Activated naive CD4-positive, alpha-beta T cell treated with anti-CD3 and anti-CD28 coated beads for 36 hours (primary cell): ENCODE results near the gene C12orf75. TPM values are rescaled to one million over a fixed set of nuclear protein-coding genes. Genes with fewer than 3 reads are reported as not detected.

Experiments used
- CTCF ChIA-PET: fragments of 350-600 bp; sonication (Branson Sonifier 250); formaldehyde crosslinking; loops from one replicate; lab custom pipeline; 2021; ENCODE audit warnings: antibody characterized with exemption; lab: Charles Lee
- DNase-seq: peaks from one replicate; pipeline ENCODE4 v3.0.0-alpha.2; 2020
- H3K27ac Mint-ChIP-seq: one replicate; pipeline ENCODE4 v1.8.0; 2021; ENCODE audit warnings: mild to moderate bottlenecking, mixed read lengths
- H3K27me3 Mint-ChIP-seq: one replicate; pipeline ENCODE4 v1.8.0; 2021; ENCODE audit warnings: low read depth, mixed read lengths
- H3K36me3 Mint-ChIP-seq: one replicate; pipeline ENCODE4 v1.8.0; 2021; ENCODE audit warnings: low read depth, mixed read lengths
- H3K4me1 Mint-ChIP-seq: one replicate; pipeline ENCODE4 v1.8.0; 2021; ENCODE audit warnings: low read depth, mixed read lengths
- H3K4me3 Mint-ChIP-seq: one replicate; pipeline ENCODE4 v1.8.0; 2021; ENCODE audit warnings: mild to moderate bottlenecking, moderate library complexity, mixed read lengths
- H3K9me3 Mint-ChIP-seq: one replicate; pipeline ENCODE4 v1.8.0; 2021; ENCODE audit warnings: mixed read lengths
- intact Hi-C: fragments of 100-400 bp; cut with micrococcal nuclease; formaldehyde crosslinking; loops from one replicate; pipeline ENCODE4 v1.15.1; 2023
- total RNA-seq, 2 experiments: library from RNA; stranded (reverse); gene quantifications; one replicate each; pipeline ENCODE4 v1.2.3, GENCODE V29; 2021

C12orf75 gene
- total RNA-seq, 2 experiments from 2014 or later, result 41.1 to 48.5 TPM

DNA sequence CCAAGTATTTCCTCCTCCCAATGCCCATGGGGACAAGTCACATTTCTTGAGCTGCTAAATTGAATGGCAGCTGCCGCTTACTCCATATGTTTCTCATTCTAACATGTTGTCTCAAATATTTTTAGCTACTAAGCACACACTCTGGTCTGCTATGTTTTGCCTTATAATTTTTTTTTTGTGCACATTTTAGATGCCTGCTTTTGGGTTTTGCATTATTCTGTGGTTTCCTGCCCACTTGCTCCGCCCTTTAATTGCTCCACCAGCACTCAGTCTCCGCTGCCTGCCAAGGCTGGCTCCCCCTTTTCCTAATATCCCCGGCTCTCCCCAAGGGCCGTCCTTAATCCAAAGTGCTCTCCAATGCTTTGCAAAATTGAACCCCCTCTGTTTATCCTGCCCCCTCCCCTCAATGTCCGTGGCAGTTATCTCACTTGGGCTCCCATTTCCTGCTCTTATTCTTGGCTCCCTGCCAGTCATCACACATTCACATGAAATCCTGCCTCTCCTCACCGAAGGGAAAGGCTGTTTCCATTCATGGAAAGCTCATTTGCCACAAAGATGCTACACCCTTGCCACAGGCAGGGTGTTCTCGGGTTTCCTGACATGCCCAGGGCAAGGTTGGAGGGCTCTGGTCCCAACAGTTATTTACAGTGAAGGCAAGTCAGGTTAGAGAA is 79.4 kb downstream of the C12orf75 start:
- intact Hi-C loops, result no loop called here
- Mint-ChIP-seq H3K27ac (no peak overlapping the region), H3K4me1 (peaks cover 14% of the 10 kb centered on the region), H3K4me3 (peak overlapping the region; percentile 3), H3K9me3 (no peaks in the 10 kb centered on the region), H3K27me3 (peaks cover 3% of the 10 kb centered on the region), H3K36me3 (no peaks in the 10 kb centered on the region)
- CTCF ChIA-PET, result interaction anchor here (0.7 to 1.0 kb wide), 2 partner anchors 30 to 629 kb away, joined by 3 read pairs; no protein-coding TSS in a partner anchor
- DNase-seq, result no peak

DNA sequence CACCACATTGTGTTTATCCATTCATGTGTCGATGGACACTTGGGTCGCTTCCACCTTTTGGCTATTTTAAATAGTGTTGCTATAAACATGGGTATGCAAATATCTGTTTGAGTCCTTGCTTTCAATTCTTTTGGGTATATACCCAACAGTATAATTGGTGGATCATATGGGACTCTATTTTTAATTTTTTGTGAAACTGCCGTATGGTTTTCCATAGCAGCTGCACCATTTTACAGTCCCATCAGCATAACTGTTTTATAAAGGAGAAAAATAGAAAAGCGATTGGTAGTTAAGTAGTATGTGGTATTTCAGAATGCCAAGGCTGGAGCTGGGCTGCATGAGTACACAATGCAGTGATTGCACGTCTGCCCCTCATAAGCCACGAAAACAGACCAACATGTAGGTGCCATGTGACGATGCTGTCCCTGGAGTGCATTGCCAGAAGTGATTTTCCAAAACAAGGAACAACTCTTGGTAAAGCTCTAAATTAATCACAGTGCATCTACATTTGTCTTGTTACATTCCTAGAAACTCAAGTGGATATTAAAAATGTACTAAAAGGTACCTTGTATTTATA is 83.5 kb downstream of the C12orf75 start:
- H3K4me1 Mint-ChIP-seq, result peaks cover 14% of the 10 kb centered on the region
- no peak for DNase-seq
- H3K27me3 Mint-ChIP-seq, result peaks cover 3% of the 10 kb centered on the region
- intact Hi-C loops, result no loop called here
- H3K27ac Mint-ChIP-seq, result no peak overlapping the region
- no peaks in the 10 kb centered on the region for H3K36me3 Mint-ChIP-seq
- H3K9me3 Mint-ChIP-seq, result no peaks in the 10 kb centered on the region
- H3K4me3 Mint-ChIP-seq, result no peak overlapping the region
- CTCF ChIA-PET, result no interaction called here

DNA sequence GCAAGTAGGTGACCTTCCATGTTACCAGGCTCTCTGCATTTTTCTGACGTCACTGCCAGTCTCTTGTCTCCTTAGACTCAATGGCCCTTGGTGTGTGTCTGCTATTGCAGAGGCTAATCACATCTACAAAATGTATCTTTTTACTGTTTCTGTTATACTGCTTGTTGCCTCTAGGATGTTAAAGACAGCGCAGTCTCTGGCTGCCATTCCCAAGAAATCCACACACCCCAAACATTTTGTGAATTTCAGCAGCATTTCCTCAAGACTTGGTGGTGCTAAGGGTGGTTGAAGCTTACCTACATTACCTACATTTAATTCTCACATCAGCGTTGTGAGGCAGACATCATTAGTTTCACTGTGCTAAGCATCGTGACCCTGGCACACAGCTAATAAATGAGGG is 87.2 kb downstream of the C12orf75 start:
- CTCF ChIA-PET, result interaction anchor here (2.2 kb wide), 1 partner anchor 719 kb away, joined by 9 read pairs; no protein-coding TSS in a partner anchor
- intact Hi-C loops, result no loop called here
- no peaks in the 10 kb centered on the region for H3K9me3 Mint-ChIP-seq
- DNase-seq, result no peak
- no peaks in the 10 kb centered on the region for H3K36me3 Mint-ChIP-seq
- no peak overlapping the region for H3K4me3 Mint-ChIP-seq
- no peaks in the 10 kb centered on the region for H3K4me1 Mint-ChIP-seq
- H3K27me3 Mint-ChIP-seq, result no peaks in the 10 kb centered on the region
- H3K27ac Mint-ChIP-seq, result no peak overlapping the region

DNA sequence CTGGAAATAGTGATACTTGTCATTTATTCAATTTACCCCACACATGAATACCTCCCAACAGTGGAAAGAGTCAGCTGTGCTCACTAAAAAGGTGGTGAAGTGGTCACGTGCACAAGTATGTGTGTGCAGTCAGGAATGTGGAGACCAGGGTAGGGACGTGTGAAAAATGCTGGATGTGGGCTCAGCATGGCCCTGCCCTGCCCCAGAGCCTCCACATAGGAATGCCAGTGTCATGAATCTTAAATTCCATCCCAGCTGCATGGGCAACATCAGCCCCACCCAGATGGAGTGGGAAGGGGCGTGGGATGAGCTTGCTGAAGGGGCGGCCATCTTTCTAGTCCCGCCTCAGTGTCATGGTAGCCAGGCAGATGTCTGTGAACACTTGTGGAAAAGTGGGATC is 87.7 kb downstream of the C12orf75 start:
- no peaks in the 10 kb centered on the region for H3K36me3 Mint-ChIP-seq
- no peak for DNase-seq
- H3K4me1 Mint-ChIP-seq, result peaks cover 2% of the 10 kb centered on the region
- no peak overlapping the region for H3K27ac Mint-ChIP-seq
- H3K4me3 Mint-ChIP-seq, result no peak overlapping the region
- CTCF ChIA-PET, result interaction anchor here (1.1 to 3.7 kb wide), 3 partner anchors 16 to 806 kb away, joined by 5 to 17 read pairs (median 9); no protein-coding TSS in a partner anchor
- no peaks in the 10 kb centered on the region for H3K9me3 Mint-ChIP-seq
- intact Hi-C loops, result no loop called here
- no peaks in the 10 kb centered on the region for H3K27me3 Mint-ChIP-seq

DNA sequence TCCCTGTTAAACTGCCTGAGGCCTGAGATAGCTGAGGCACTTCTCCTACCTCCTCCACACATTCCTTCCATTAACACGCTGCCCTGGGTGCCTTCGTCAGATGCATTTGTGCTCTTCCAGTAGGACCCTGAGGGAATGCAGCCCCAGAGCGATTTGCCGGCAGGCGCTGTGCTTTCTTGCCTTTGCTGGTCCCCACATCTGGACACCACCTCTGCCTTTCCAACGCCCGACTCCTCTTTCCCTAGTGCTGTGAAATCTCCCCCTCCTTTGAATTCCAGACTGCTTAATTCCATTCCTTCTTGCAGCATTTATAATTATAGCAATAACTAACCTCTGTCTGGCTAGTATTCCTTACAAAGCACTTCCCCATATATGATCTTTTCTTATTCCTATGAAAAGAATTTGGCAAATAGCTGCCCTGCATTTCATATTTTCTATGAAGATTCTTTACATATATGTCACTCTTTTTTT is 88.4 kb downstream of the C12orf75 start:
- no peak overlapping the region for H3K27ac Mint-ChIP-seq
- intact Hi-C loops, result no loop called here
- CTCF ChIA-PET, result interaction anchor here (0.7 to 3.7 kb wide), 5 partner anchors 17 to 805 kb away, joined by 3 to 17 read pairs (median 9); no protein-coding TSS in a partner anchor

DNA sequence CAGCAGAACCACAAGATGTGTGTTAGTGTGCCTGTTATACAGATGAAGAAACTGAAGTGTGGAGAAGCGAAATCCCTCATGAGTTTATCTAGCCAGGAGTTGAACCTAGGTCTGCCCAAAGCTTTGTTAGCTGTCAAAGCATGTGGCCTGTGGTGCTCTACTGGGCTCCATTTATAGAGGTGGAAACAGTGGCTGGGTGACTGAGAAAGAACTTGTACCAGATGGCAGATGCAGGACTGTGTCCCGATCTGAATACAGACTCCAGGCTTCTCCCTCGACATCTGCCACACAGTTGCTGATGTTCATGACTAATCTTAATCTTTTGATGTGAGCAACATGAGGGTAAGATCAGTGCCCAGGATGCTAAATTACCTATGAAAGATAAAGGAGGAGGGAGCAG is 89.1 kb downstream of the C12orf75 start:
- Mint-ChIP-seq H3K27ac (no peak overlapping the region), H3K36me3 (no peaks in the 10 kb centered on the region), H3K4me3 (no peak overlapping the region), H3K4me1 (peaks cover 10% of the 10 kb centered on the region), H3K9me3 (no peaks in the 10 kb centered on the region), H3K27me3 (no peaks in the 10 kb centered on the region)
- intact Hi-C loops, result loop anchor here (1.0 to 5.0 kb wide), 3 partner anchors 717 to 863 kb away; no protein-coding TSS in a partner anchor
- CTCF ChIA-PET, result interaction anchor here (0.6 to 3.7 kb wide), 6 partner anchors 20 to 804 kb away, joined by 3 to 17 read pairs (median 6); no protein-coding TSS in a partner anchor
- DNase-seq, result no peak

More for the DNA sequence above, 88.4 kb downstream of the C12orf75 start:
- no peak overlapping the region for H3K4me3 Mint-ChIP-seq
- H3K27me3 Mint-ChIP-seq, result no peaks in the 10 kb centered on the region
- no peak for DNase-seq
- H3K9me3 Mint-ChIP-seq, result no peaks in the 10 kb centered on the region
- H3K36me3 Mint-ChIP-seq, result no peaks in the 10 kb centered on the region
- H3K4me1 Mint-ChIP-seq, result peaks cover 9% of the 10 kb centered on the region

DNA sequence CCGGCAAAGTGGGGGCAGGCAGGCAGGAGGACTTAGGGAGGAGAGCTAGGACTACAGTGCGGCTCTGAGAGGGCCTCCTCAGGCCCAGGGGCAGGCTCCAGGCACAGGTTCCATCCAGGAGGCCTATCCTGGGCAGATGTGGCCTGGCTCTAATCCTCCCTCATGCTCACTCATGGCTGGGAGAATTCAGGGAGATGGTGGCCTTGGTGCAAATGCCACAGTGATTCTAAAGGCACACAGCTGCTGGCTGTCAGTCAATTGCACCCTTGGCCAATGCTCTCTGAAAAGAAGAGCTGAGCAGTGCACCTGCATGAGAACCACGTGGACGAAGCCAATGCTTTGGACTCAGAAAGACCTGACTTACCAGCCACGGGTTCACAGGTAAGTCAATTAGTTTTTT is 89.6 kb downstream of the C12orf75 start:
- no peak overlapping the region for H3K4me3 Mint-ChIP-seq
- no peak overlapping the region for H3K27ac Mint-ChIP-seq
- intact Hi-C loops, result loop anchor here (1.0 to 5.0 kb wide), 3 partner anchors 716 to 862 kb away; no protein-coding TSS in a partner anchor

DNA sequence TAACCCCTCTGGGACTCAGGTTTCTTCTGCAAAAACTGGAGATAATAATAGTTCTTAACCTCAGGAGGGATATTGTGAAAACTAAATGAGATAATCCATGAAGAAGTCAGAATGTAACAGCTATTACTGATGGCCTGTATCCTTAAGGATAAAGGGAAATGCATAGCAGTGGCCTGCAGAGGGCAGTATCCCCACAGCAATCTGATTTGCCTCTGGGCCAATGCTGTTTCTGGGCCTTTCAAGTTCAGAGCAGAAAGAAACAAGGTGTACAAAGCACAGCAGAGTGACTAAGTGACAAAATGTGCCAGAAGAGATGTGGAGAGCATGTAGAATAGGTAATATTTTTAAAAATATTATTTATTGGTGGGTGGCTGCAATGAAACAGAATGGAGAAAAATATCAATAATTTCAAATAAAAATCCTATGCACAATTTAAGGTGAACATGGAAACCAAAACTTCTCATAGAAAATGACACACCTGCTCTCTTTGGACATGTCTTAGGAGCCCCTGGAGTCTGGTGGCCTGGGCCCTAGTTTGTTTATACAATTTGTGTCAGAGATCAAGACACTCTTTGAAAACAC is 90.3 kb downstream of the C12orf75 start:
- Mint-ChIP-seq H3K27me3 (no peaks in the 10 kb centered on the region), H3K4me3 (no peak overlapping the region), H3K9me3 (no peaks in the 10 kb centered on the region), H3K36me3 (no peaks in the 10 kb centered on the region), H3K27ac (no peak overlapping the region), H3K4me1 (peaks cover 10% of the 10 kb centered on the region)
- intact Hi-C loops, result loop anchor here (1.0 to 5.0 kb wide), 3 partner anchors 716 to 862 kb away; no protein-coding TSS in a partner anchor
- CTCF ChIA-PET, result interaction anchor here (0.6 to 3.7 kb wide), 11 partner anchors 11 to 807 kb away, joined by 3 to 41 read pairs (median 4); partner anchors contain the start of gene NUAK1
- peak; percentile 84 for DNase-seq

More for the DNA sequence above, 89.6 kb downstream of the C12orf75 start:
- no peak for DNase-seq
- no peaks in the 10 kb centered on the region for H3K36me3 Mint-ChIP-seq
- H3K9me3 Mint-ChIP-seq, result no peaks in the 10 kb centered on the region
- CTCF ChIA-PET, result interaction anchor here (0.6 to 3.7 kb wide), 9 partner anchors 12 to 808 kb away, joined by 3 to 41 read pairs (median 3); partner anchors contain the start of gene NUAK1
- H3K4me1 Mint-ChIP-seq, result peaks cover 10% of the 10 kb centered on the region
- no peaks in the 10 kb centered on the region for H3K27me3 Mint-ChIP-seq

Other genes starting within 250 kb of the C12orf75 start
- 10 to 100 TPM; 12.2 to 14.3 TPM for gene ALDH1L2, start 246.2 kb upstream of the C12orf75 start, total RNA-seq
- 10 to 100 TPM; 23.7 to 26.0 TPM for gene WASHC4, start 223.0 kb upstream of the C12orf75 start, total RNA-seq
- gene APPL2, start 94.5 kb upstream of the C12orf75 start, total RNA-seq, result 10 to 100 TPM; 12.7 to 13.5 TPM